ENCODE data around the gene GBP3. TPM values are rescaled to one million over a fixed set of nuclear protein-coding genes. Genes with fewer than 3 reads are reported as not detected.
"Not testable (repeated sequence)": the region's sequence is repeated elsewhere in the genome, so short reads cannot be mapped to it uniquely, and the experiment has no call there.

The GBP3 gene
- total RNA-seq, 3 donors from 2014 or later = 10.1 to 44.9 (median 22.9) TPM

GRCh38 chr1:89008511-89008910 is 14.2 kb downstream of the GBP3 start:
- Histone ChIP-seq H3K4me3 (no peak overlapping the region), H3K27ac (no peak overlapping the region), H3K4me1 (no peaks in the 10 kb centered on the region), H3K36me3 (no peaks in the 10 kb centered on the region), H3K9me3 (no peaks in the 10 kb centered on the region), H3K27me3 (no peaks in the 10 kb centered on the region)
- DNase-seq (ENCODE audit: low spot score in 2 of 2) = no peak
- intact Hi-C loops (cut with DNase I; ENCODE audit: low total_unique reads) = no loop called here
- TF ChIP-seq POLR2A (IDR thresholded peaks at IDR 0.05) (no peak), CTCF (IDR thresholded peaks at IDR 0.05) (no peak), POLR2AphosphoS5 (IDR thresholded peaks at IDR 0.05) (no peak)

- TF ChIP-seq POLR2AphosphoS5 (IDR thresholded peaks at IDR 0.05) = no peak
- Histone ChIP-seq H3K27ac (peak overlapping the region; percentile 88 to 89), H3K4me1 (peaks cover 0 to 6% of the 10 kb centered on the region in 2 donors), H3K4me3 (peak overlapping the region in 1 of 3 donors; percentile 34), H3K9me3 (no peaks in the 10 kb centered on the region), H3K27me3 (no peaks in the 10 kb centered on the region), H3K36me3 (no peaks in the 10 kb centered on the region)
- DNase-seq (ENCODE audit: low spot score in 2 of 2) = peak; percentile 56 to 75
- intact Hi-C loops (cut with DNase I; ENCODE audit: low total_unique reads) = no loop called here
Measured at GRCh38 chr1:89005286-89006151, 17.1 kb downstream of the GBP3 start.

- H3K9me3 ChIP-seq; intact Hi-C loops (cut with DNase I; ENCODE audit: low total_unique reads); H3K4me3 ChIP-seq; H3K27me3 ChIP-seq; H3K4me1 ChIP-seq; DNase-seq (ENCODE audit: low spot score in 2 of 2); H3K36me3 ChIP-seq: not testable (repeated sequence)
- H3K27ac ChIP-seq = peak overlapping the region in 1 of 2 donors; percentile 51
Measured at GRCh38 chr1:89002176-89002575, 20.5 kb downstream of the GBP3 start.

GRCh38 chr1:89001510-89001909 is 21.2 kb downstream of the GBP3 start:
- H3K36me3 ChIP-seq = no peaks in the 10 kb centered on the region
- TF ChIP-seq CTCF (IDR thresholded peaks at IDR 0.05) = no peak
- TF ChIP-seq POLR2AphosphoS5 (IDR thresholded peaks at IDR 0.05) = no peak
- TF ChIP-seq POLR2A (IDR thresholded peaks at IDR 0.05) = no peak
- peak overlapping the region; percentile 51 to 56 for H3K27ac ChIP-seq
- peaks cover 0 to 6% of the 10 kb centered on the region in 2 donors for H3K4me1 ChIP-seq
- DNase-seq (ENCODE audit: low spot score in 2 of 2) = no peak
- H3K4me3 ChIP-seq = no peak overlapping the region
- intact Hi-C loops (cut with DNase I; ENCODE audit: low total_unique reads) = no loop called here
- H3K27me3 ChIP-seq = no peaks in the 10 kb centered on the region
- H3K9me3 ChIP-seq = no peaks in the 10 kb centered on the region

GRCh38 chr1:88998716-88999115 is 23.9 kb downstream of the GBP3 start:
- H3K4me1 ChIP-seq = peaks cover 0 to 10% of the 10 kb centered on the region in 2 donors
- no peak for DNase-seq (ENCODE audit: low spot score in 2 of 2)
- TF ChIP-seq CTCF (IDR thresholded peaks at IDR 0.05) (peak; percentile 68 to 78 (median 74)), POLR2A (IDR thresholded peaks at IDR 0.05) (no peak), POLR2AphosphoS5 (IDR thresholded peaks at IDR 0.05) (no peak)
- no peak overlapping the region for H3K27ac ChIP-seq
- no peaks in the 10 kb centered on the region for H3K36me3 ChIP-seq
- intact Hi-C loops (cut with DNase I; ENCODE audit: low total_unique reads) = no loop called here
- no peaks in the 10 kb centered on the region for H3K27me3 ChIP-seq
- H3K9me3 ChIP-seq = no peaks in the 10 kb centered on the region
- H3K4me3 ChIP-seq = no peak overlapping the region

- Histone ChIP-seq H3K27ac (no peak overlapping the region), H3K27me3 (no peaks in the 10 kb centered on the region), H3K36me3 (no peaks in the 10 kb centered on the region), H3K9me3 (no peaks in the 10 kb centered on the region), H3K4me3 (no peak overlapping the region), H3K4me1 (peaks cover 0 to 6% of the 10 kb centered on the region in 2 donors)
- TF ChIP-seq POLR2A (IDR thresholded peaks at IDR 0.05) (no peak), CTCF (IDR thresholded peaks at IDR 0.05) (no peak), POLR2AphosphoS5 (IDR thresholded peaks at IDR 0.05) (no peak)
- DNase-seq (ENCODE audit: low spot score in 2 of 2) = no peak
- intact Hi-C loops (cut with DNase I; ENCODE audit: low total_unique reads) = no loop called here
Measured at GRCh38 chr1:88990426-88990825, 32.2 kb downstream of the GBP3 start.

Data from breast epithelium (tissue), 4 donors.